ENCODE results near the gene TMEM72. TPM values are rescaled to one million over a fixed set of nuclear protein-coding genes. Genes with fewer than 3 reads are reported as not detected.

Gene TMEM72
- total RNA-seq, 1 donor from 2014 or later = not detected

DNA sequence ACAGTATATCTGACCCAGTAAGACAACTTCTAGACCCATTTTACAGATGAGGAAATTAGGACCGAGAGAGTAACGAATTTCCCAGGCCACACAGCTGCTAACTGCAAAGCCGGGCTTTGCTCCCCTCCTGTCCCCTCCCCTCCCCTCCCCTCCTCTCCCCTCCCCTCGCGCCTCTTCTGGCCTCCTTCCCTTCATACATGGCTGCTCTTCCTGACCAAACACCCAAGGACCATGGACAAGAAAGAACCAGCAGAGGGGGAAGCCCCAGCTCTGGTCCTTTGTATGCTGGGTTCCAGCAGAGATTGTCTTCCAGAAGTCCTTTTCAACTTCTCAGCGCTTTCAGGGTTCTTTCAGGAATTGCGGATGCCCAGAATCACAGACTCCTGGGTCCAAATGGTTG, 3.6 kb upstream of the TMEM72 start:
- no peaks in the 10 kb centered on the region for H3K27me3 ChIP-seq
- TF ChIP-seq, protein P1, sequence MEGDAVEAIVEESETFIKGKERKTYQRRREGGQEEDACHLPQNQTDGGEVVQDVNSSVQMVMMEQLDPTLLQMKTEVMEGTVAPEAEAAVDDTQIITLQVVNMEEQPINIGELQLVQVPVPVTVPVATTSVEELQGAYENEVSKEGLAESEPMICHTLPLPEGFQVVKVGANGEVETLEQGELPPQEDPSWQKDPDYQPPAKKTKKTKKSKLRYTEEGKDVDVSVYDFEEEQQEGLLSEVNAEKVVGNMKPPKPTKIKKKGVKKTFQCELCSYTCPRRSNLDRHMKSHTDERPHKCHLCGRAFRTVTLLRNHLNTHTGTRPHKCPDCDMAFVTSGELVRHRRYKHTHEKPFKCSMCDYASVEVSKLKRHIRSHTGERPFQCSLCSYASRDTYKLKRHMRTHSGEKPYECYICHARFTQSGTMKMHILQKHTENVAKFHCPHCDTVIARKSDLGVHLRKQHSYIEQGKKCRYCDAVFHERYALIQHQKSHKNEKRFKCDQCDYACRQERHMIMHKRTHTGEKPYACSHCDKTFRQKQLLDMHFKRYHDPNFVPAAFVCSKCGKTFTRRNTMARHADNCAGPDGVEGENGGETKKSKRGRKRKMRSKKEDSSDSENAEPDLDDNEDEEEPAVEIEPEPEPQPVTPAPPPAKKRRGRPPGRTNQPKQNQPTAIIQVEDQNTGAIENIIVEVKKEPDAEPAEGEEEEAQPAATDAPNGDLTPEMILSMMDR (IDR thresholded peaks at IDR 0.05) = no peak
- H3K4me1 ChIP-seq = no peaks in the 10 kb centered on the region
- H3K36me3 ChIP-seq = no peaks in the 10 kb centered on the region
- H3K4me3 ChIP-seq = no peak overlapping the region
- DNase-seq (ENCODE audit: low spot score in 2 of 2) = no peak
- H3K9me3 ChIP-seq = no peaks in the 10 kb centered on the region
- intact Hi-C loops (cut with DNase I) = no loop called here
- H3K27ac ChIP-seq = no peak overlapping the region

DNA sequence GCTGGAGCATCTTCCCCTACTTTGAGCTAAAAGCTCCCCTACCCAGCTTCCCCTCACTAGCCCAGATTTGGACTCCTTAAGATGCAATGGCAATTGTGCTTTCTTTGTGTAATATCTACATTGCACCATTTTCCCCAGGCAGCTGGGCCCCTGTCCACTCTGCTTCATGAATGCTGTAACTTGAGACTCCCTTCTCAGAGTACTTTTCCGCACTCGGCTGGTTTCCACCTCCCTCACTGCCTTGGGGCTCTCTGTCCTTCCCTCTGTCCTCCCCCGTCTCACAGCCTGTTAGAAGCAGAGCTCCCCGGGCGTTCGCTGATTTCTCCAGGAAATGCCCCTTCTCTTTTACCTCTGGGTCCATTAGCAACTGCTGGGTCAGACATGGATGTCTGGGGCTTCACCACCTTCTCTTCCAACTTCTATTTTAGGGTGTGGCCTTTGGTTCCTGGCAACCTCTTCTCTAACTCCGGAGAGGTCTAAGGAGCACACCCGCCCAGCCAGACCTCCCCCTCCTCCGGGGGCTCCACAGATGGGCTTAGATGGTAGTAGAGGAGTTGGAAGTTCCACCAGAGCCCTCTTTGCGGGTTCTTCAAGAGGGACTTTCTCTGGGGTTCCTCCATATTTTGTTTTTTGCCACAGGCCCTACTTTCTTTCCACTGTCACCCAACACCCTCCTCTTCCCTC, 2.9 kb upstream of the TMEM72 start:
- H3K4me1 ChIP-seq = no peaks in the 10 kb centered on the region
- DNase-seq (ENCODE audit: low spot score in 2 of 2) = no peak
- no peaks in the 10 kb centered on the region for H3K27me3 ChIP-seq
- no peak overlapping the region for H3K27ac ChIP-seq
- TF ChIP-seq, protein P1 (IDR thresholded peaks at IDR 0.05) = no peak
- no peaks in the 10 kb centered on the region for H3K36me3 ChIP-seq
- intact Hi-C loops (cut with DNase I) = no loop called here
- no peaks in the 10 kb centered on the region for H3K9me3 ChIP-seq
- no peak overlapping the region for H3K4me3 ChIP-seq

- Histone ChIP-seq H3K4me1 (no peaks in the 10 kb centered on the region), H3K36me3 (no peaks in the 10 kb centered on the region), H3K9me3 (no peaks in the 10 kb centered on the region), H3K4me3 (no peak overlapping the region), H3K27ac (no peak overlapping the region), H3K27me3 (no peaks in the 10 kb centered on the region)
- no peak for DNase-seq (ENCODE audit: low spot score in 2 of 2)
- TF ChIP-seq, protein P1 (IDR thresholded peaks at IDR 0.05) = no peak
- intact Hi-C loops (cut with DNase I) = no loop called here
Observed at GRCh38 chr10:44908936-44909630, 2.1 kb upstream of the TMEM72 start.

- TF ChIP-seq, protein P1 (IDR thresholded peaks at IDR 0.05) = no peak
- no peak overlapping the region for H3K27ac ChIP-seq
- no peaks in the 10 kb centered on the region for H3K27me3 ChIP-seq
- H3K9me3 ChIP-seq = no peaks in the 10 kb centered on the region
- DNase-seq (ENCODE audit: low spot score in 2 of 2) = no peak
- H3K4me3 ChIP-seq = no peak overlapping the region
- no peaks in the 10 kb centered on the region for H3K4me1 ChIP-seq
- H3K36me3 ChIP-seq = no peaks in the 10 kb centered on the region
- intact Hi-C loops (cut with DNase I) = no loop called here
Observed at GRCh38 chr10:44909910-44910309, 1.2 kb upstream of the TMEM72 start.

GRCh38 chr10:44910602-44911001, 535 bp upstream of the TMEM72 start:
- DNase-seq (ENCODE audit: low spot score in 2 of 2) = no peak
- intact Hi-C loops (cut with DNase I) = no loop called here
- Histone ChIP-seq H3K27ac (no peak overlapping the region), H3K4me1 (no peaks in the 10 kb centered on the region), H3K4me3 (no peak overlapping the region), H3K9me3 (no peaks in the 10 kb centered on the region), H3K36me3 (no peaks in the 10 kb centered on the region), H3K27me3 (no peaks in the 10 kb centered on the region)
- TF ChIP-seq, protein P1 (IDR thresholded peaks at IDR 0.05) = no peak
